Rectal smooth muscle tissue (tissue), 1 donor: ENCODE data around the gene CNST.
"Not testable (repeated sequence)": the region's sequence is repeated elsewhere in the genome, so short reads cannot be mapped to it uniquely, and the experiment has no call there.

Experiments used
- H3K27ac ChIP-seq: one replicate; pipeline ENCODE4 v1.7.0; 2013; ENCODE audit warnings: low read depth, low read length, inconsistent platforms
- H3K27me3 ChIP-seq: one replicate; pipeline ENCODE4 v1.7.0; 2013; ENCODE audit warnings: low read length; ENCODE audit not compliant: control insufficient read depth, insufficient read depth
- H3K36me3 ChIP-seq: one replicate; pipeline ENCODE4 v1.7.0; 2013; ENCODE audit warnings: low read length; ENCODE audit not compliant: control insufficient read depth, insufficient read depth
- H3K4me1 ChIP-seq: one replicate; pipeline ENCODE4 v1.7.0; 2013; ENCODE audit warnings: low read length; ENCODE audit not compliant: control insufficient read depth, insufficient read depth
- H3K4me3 ChIP-seq: one replicate; pipeline ENCODE4 v1.7.0; 2013; ENCODE audit warnings: low read length
- H3K9ac ChIP-seq: one replicate; pipeline ENCODE4 v1.7.0; 2013; ENCODE audit warnings: low read length

Gene CNST

GRCh38 chr1:246617156-246617555 is 50.9 kb downstream of the CNST start:
- no peak overlapping the region for H3K4me3 ChIP-seq

GRCh38 chr1:246617768-246618167 is 51.5 kb downstream of the CNST start:
- no peak overlapping the region for H3K4me3 ChIP-seq
- H3K27ac ChIP-seq = peak overlapping the region; percentile 73
- H3K36me3 ChIP-seq = no peaks in the 10 kb centered on the region
- H3K4me1 ChIP-seq = peaks cover 13% of the 10 kb centered on the region
- no peaks in the 10 kb centered on the region for H3K27me3 ChIP-seq
- no peak overlapping the region for H3K9ac ChIP-seq

More at GRCh38 chr1:246617156-246617555, 50.9 kb downstream of the CNST start:
- Histone ChIP-seq H3K27ac (peak overlapping the region; percentile 73), H3K4me1 (peaks cover 13% of the 10 kb centered on the region), H3K9ac (no peak overlapping the region), H3K36me3 (no peaks in the 10 kb centered on the region), H3K27me3 (no peaks in the 10 kb centered on the region)

- no peak overlapping the region for H3K9ac ChIP-seq
- H3K27me3 ChIP-seq = no peaks in the 10 kb centered on the region
- H3K4me3 ChIP-seq = no peak overlapping the region
- no peaks in the 10 kb centered on the region for H3K36me3 ChIP-seq
- peak overlapping the region; percentile 73 for H3K27ac ChIP-seq
- peaks cover 13% of the 10 kb centered on the region for H3K4me1 ChIP-seq
These were observed 52.1 kb downstream of the CNST start for GRCh38 chr1:246618240-246618808.

- Histone ChIP-seq H3K9ac (no peak overlapping the region), H3K27ac (no peak overlapping the region), H3K4me3 (no peak overlapping the region), H3K4me1 (peaks cover 13% of the 10 kb centered on the region), H3K27me3 (no peaks in the 10 kb centered on the region), H3K36me3 (no peaks in the 10 kb centered on the region)
These were observed 55.9 kb downstream of the CNST start for GRCh38 chr1:246622035-246622652.

GRCh38 chr1:246624091-246624490 is 57.8 kb downstream of the CNST start:
- Histone ChIP-seq H3K4me1 (no peaks in the 10 kb centered on the region), H3K27ac (no peak overlapping the region), H3K36me3 (no peaks in the 10 kb centered on the region), H3K27me3 (no peaks in the 10 kb centered on the region), H3K4me3 (no peak overlapping the region), H3K9ac (no peak overlapping the region)

GRCh38 chr1:246629030-246629429 is 62.8 kb downstream of the CNST start:
- Histone ChIP-seq H3K4me1 (peaks cover 6% of the 10 kb centered on the region), H3K27me3 (no peaks in the 10 kb centered on the region), H3K27ac (no peak overlapping the region), H3K36me3 (no peaks in the 10 kb centered on the region), H3K4me3 (no peak overlapping the region), H3K9ac (no peak overlapping the region)

- Histone ChIP-seq H3K36me3 (no peaks in the 10 kb centered on the region), H3K4me1 (peaks cover 6% of the 10 kb centered on the region), H3K27ac (no peak overlapping the region), H3K27me3 (no peaks in the 10 kb centered on the region), H3K4me3 (no peak overlapping the region), H3K9ac (no peak overlapping the region)
These were observed 63.7 kb downstream of the CNST start for GRCh38 chr1:246629976-246630375.

GRCh38 chr1:246631426-246631825 is 65.2 kb downstream of the CNST start:
- no peaks in the 10 kb centered on the region for H3K27me3 ChIP-seq
- no peaks in the 10 kb centered on the region for H3K36me3 ChIP-seq
- peaks cover 6% of the 10 kb centered on the region for H3K4me1 ChIP-seq
- no peak overlapping the region for H3K4me3 ChIP-seq
- H3K27ac ChIP-seq = peak overlapping the region; percentile 43
- no peak overlapping the region for H3K9ac ChIP-seq

GRCh38 chr1:246632281-246633168 is 66.3 kb downstream of the CNST start:
- peak overlapping the region; percentile 71 for H3K27ac ChIP-seq
- no peaks in the 10 kb centered on the region for H3K27me3 ChIP-seq
- H3K4me1 ChIP-seq = peaks cover 6% of the 10 kb centered on the region
- H3K36me3 ChIP-seq = peaks cover 8% of the 10 kb centered on the region
- no peak overlapping the region for H3K4me3 ChIP-seq
- H3K9ac ChIP-seq = no peak overlapping the region

GRCh38 chr1:246634659-246635058 is 68.4 kb downstream of the CNST start:
- H3K27ac ChIP-seq, H3K4me1 ChIP-seq, H3K27me3 ChIP-seq, H3K4me3 ChIP-seq, H3K9ac ChIP-seq: not testable (repeated sequence)
- peaks cover 13% of the 10 kb centered on the region for H3K36me3 ChIP-seq

- H3K36me3 ChIP-seq = peaks cover 13% of the 10 kb centered on the region
- no peaks in the 10 kb centered on the region for H3K27me3 ChIP-seq
- H3K4me1 ChIP-seq = peaks cover 10% of the 10 kb centered on the region
- H3K4me3 ChIP-seq = no peak overlapping the region
- no peak overlapping the region for H3K9ac ChIP-seq
- H3K27ac ChIP-seq = no peak overlapping the region
These were observed 72.8 kb downstream of the CNST start for GRCh38 chr1:246638941-246639655.

GRCh38 chr1:246639732-246640131 is 73.5 kb downstream of the CNST start:
- H3K9ac ChIP-seq = no peak overlapping the region
- no peak overlapping the region for H3K27ac ChIP-seq

More at GRCh38 chr1:246639732-246640131, 73.5 kb downstream of the CNST start:
- no peak overlapping the region for H3K4me3 ChIP-seq
- H3K36me3 ChIP-seq = peaks cover 18% of the 10 kb centered on the region
- H3K4me1 ChIP-seq = peaks cover 10% of the 10 kb centered on the region
- no peaks in the 10 kb centered on the region for H3K27me3 ChIP-seq
